GM19455 (cell line): ENCODE measurements around the gene SAE1.

Source experiments
- ATAC-seq: cut with Tn5 transposase; IDR thresholded peaks from one replicate; pipeline ENCODE4 v1.9.1; 2021; ENCODE audit not compliant: unreplicated experiment

Gene SAE1

DNA sequence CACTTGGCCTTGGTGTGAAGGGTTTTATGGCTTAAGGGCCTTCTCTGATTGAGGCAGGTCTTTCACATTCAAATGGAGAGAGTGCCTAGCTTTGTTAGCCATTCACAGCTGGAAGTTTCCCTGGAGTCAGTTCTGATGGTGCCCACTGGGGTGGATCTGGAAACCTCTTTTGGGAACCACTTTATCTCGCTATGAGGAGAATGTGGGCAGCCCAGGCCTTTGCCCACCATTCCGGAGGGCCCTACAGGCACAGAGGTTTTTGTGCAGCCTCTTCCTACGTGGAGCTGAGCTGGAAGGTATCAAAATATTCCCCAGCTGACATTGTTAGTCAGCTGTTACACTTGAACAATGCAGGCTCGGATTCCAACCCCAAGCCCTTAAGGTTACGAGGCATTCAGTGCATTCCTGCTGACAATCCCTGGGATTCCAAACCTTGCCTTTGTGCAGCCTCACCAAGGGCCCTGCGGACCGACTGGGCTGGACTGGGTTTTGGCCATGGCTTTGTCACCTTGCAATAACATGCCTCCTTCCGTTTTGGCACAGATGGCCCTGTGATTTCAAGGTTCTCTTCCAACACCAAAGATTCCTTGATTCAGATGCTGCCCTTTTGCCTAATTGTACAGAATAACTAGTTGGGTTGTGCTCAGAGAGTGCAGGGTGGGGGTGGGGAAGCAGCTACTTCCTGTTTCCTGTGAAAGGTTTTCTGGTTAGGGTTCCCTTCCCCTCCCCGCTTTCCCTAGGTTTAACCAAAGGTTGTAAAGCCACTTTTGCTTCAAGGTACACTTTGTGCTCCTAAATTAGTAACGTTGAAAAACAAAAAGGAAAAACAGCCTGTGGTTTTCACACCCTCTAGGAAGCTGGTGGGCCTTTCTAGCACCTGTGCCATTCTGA lies 27.0 kb downstream of the SAE1 start:
- no peak for ATAC-seq

- ATAC-seq = no peak
Observed at GRCh38 chr19:47158367-47158791, 27.7 kb downstream of the SAE1 start.

DNA sequence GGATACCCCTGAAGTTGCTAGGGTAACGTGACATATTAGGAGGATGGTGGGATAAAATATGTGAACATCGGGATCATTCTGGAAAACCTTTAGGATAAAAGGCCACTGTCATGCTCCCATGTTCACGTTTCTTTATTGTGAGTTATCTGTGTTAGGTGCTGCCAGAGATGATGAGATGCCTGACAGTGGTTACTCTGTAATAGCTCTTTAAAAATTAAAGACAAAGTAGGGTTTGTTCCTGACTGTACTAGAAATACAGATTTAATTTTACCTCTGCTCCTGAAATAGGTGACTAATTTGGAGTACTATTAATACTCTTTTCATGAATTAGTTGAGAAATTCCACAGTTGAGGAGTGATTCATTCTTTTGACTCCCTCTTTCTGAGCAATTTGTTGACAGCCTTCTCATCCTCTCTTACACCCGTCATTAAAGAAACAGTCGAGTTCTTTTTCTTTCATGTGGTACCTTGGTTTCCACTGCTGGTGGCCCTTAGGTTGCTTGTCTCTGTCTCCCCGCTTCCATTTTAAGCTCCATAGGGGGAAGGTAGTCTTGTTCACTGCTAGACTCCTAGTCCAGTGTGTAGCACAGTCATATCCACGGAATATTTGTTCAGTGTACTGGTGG lies 28.4 kb downstream of the SAE1 start:
- ATAC-seq = no peak

GRCh38 chr19:47161876-47162489 lies 31.3 kb downstream of the SAE1 start:
- no peak for ATAC-seq

DNA sequence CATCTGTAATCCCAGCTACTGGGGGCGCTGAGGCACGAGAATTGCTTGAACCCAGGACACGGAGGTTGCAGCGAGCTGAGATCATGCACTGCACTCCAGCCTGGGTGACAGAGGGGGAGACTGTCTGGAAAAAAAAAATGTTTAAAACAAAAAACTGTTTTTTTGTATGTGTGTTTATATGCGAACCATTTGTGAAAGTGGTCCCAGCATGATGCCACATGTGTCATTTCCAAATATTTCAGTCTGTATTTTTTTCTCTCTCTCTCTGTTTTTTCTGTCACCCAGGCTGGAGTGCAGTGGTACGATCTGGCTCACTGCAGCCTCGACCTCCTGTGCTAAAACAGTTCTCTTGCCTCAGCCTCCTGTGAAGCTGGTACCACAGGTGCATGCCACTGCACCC lies 37.4 kb downstream of the SAE1 start:
- no peak for ATAC-seq

DNA sequence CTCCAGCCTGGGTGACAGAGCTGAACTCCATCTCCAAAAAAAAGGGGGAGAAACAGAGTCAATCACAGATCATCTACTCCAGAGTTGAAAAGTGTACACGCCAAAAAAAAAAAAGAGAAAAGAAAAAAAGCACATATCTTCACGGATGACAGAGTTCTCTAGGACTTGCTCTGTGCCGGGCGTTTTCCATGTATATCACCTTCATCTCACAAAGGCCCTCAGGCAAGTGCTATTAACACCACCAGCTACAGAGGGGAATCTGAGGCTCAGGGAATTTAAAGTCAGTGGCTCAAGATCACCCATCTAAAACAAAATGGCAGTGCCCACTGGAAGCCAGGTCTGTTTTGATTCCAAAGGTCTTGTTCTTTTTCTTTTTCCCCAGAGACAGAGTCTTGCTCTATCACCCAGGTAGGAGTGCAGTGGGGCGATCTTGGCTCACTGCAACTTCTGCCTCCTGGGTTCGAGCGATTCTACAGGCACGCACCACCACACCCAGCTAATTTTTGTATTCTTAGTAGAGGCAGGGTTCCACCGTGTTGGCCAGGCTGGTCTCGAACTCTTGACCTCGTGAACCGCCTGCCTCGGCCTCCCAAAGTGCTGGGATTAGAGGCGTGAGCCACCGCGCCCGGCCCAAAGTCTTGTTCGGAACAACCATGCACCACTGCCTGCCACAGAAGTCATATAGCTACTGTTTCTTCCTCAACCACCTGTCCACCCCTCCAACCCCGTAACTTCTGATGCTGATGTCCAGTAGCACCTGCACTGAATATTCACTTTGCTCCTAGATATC lies 42.2 kb downstream of the SAE1 start:
- ATAC-seq = no peak

GRCh38 chr19:47176071-47176626 lies 45.5 kb downstream of the SAE1 start:
- no peak for ATAC-seq

DNA sequence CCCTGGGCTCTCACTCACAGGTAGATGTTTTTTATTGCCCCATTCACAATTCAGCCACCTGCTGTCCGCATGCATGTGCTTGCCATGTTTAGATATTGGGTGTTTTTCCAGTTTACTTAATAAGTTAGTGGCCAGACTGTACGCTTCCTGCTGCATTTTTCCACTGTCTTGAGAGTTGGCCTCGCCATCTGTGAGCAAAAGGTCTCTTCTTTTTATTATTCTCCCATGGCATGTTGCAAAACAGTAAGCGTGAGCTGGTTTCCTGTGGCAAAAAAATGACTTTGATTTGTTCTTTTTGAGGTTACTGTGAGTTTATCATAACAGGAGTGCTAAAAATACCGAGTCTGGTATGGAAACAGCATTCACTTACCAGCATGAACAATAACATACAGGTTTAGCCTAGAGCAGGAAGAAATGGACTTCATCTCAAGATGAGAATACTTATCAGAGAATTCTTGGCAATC lies 46.0 kb downstream of the SAE1 start:
- no peak for ATAC-seq

- no peak for ATAC-seq
Observed at GRCh38 chr19:47179653-47180310, 49.1 kb downstream of the SAE1 start.

DNA sequence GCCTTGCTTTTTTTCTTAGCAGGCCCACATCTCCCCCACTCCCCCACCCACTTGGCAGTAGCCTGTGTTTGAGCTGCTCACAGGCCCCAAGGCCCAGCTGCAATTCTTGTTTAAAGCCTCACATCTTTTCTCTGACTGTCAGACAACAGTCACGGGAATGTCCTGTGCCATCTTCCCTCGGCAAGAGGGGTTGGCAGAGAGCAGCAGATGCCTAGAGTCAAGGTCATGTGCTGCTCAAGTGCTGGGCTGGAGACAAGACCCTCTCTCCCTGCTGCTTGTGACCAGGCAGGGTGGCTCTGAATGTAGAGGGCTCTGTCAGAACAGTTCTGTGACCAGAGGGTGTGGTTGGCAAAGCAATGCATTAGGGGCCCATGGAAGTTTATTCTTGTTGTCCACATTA lies 53.0 kb downstream of the SAE1 start:
- no peak for ATAC-seq

DNA sequence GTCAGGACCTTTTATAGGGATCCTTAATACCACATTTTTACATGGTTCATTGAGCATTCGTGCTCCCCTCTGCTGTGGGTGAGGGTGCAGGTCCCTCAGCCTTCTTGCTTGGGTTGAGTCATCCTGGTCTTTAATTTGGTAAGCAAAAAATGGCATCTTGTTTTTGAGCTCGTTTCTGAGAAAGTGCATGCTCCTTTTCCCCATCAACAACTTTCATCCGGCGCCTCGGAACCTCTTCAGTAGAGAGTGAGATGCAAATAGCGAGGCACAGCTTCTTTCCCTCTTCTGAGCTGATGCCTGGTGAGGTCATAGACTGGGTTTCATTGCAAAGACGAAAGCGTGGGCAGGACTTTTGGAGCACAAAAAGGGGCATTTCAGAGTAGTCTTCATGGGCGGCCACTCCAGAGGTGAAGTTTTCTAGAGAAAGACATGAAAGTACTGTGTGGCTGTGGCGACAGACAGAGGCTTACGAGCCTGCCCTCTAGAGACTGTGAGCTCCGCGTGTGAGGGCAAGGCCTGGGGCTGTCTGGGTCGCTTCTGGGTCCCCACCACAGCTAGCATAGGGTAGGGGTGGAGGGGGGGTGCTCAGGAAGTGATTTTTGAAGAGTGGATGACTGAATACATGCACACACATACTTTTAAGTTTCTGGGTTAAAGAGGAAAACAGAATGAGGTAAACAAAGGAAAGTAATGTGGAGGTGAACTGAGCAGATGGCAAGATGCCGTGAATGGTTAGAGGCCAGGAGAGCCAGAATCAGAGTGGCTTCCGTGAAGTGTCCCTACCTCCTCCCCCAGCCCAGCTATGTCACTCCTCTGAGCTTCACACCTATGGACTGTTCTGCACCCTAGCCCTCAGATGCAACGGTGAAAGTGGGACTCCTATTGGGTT lies 56.1 kb downstream of the SAE1 start:
- ATAC-seq = peak; percentile 90

GRCh38 chr19:47187335-47187655 lies 56.7 kb downstream of the SAE1 start:
- ATAC-seq = no peak

GRCh38 chr19:47187797-47188196 lies 57.2 kb downstream of the SAE1 start:
- ATAC-seq = no peak

DNA sequence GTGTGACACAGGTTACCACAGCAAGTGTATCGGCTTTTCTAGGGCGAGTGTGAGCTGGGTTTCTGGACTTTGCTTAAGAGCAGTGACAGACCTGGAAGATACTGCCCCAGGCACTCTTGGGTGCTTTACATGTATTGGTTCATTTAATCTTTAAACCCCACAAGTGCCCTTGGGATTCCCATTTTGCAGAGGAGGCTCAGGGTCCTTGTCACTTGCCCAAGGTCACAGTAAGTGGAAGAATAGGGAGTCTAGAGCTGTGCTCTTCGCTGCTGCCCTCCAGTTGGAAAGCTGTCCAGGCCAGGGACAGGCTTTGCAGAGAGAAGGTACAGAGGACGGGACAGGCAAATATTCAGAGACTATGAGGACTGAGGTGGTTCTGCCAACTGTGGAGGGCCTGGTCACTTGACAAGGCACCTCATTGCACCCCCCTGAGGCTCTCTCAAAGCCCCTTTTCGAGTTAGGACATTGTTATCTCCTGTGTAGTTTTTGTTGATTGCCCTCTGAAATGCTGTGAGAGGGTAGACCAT lies 57.9 kb downstream of the SAE1 start:
- no peak for ATAC-seq

DNA sequence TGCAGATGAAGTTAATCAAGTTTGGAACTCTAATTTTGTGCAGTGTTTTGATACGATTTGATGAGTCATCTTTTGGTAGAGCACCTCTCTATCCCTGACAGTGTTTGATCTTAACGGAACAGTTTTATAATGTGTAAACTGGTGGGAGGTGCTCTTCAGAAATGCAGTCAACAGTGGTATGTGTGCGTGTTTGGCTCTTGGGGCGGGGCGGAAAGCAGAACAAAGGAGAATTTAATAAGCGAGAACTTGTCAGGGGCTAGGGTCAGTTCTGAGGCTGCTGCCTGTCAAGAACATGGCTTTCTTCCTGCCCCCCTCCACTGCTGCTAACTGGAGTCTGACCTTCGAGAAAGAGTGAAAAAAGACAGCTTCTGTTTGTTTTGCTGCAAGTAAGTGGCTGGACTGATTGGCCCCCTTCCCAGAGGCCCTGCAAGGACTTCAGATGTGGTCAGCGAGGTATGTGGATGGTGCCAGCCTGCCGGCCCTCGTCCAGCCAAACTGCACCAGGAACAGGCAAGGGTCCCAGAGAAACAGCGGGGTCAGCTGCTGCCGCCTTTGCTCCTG lies 59.6 kb downstream of the SAE1 start:
- ATAC-seq = no peak

DNA sequence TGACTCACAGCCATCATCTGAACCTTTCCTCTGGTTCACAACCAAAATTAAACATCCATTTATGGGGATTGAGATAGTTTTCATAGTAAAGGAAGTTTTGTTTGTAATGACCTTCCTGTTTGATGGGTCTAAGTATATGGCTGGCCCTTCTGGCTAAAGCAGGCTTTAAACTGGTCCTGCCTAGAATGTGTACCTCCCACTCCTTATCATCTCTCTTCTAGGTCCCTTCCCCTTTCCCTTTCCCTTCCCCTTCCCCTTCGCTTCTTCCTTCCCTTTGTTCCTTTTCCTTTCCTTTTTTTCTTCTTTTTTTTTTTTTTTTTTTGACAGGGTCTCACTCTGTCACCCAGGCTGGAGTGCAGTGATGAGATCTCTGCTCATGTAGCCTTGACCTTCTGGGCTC lies 64.8 kb downstream of the SAE1 start:
- ATAC-seq = no peak

DNA sequence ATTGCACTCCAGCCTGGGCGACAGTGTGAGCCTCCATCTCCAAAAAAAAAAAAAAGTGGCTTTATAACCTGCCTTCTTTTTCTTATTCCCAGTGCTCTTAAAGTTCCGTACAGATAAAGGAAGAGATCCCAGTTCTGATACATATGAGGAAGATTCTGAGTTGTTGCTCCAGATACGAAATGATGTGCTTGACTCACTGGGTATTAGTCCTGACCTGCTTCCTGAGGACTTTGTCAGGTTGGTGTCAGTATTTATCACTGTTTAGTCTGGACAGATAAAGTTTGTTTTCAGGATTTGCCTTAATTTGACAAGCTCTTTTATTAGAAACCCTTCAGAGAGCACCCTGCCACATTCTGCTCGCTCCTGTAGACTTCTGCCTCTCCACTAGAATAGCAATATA lies 66.5 kb downstream of the SAE1 start:
- ATAC-seq = no peak

GRCh38 chr19:47200530-47200929 lies 69.9 kb downstream of the SAE1 start:
- ATAC-seq = no peak

DNA sequence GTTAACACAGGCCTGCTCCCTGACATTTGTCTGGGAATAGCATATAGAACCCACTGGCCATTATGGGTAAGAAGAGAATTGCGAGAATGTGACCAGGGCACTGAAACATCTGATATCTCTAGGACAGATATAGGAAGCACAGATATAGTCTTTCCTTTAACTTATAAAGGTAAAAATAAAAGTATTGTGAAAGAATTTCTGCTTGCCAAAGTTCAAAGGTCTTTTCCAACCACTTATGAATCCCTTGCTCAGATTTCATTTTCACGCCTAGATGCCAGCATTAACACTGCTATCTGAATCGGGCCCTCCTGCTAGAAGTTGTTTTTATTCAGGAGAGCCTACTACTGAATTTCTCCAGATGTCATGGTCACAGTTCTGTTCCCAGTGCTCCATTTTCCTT lies 72.6 kb downstream of the SAE1 start:
- ATAC-seq = no peak
